ENCODE measurements around the gene LZTS3.

GRCh38 chr20:3163099-3164042 lies 10.0 kb downstream of the LZTS3 start:
- TF ChIP-seq CTCF (conservative IDR thresholded peaks at IDR 0.05; ENCODE audit: low read depth, low read length): no peak
- no peak for TF ChIP-seq EZH2 (IDR thresholded peaks at IDR 0.05; ENCODE audit: borderline replicate concordance, low read depth, low read length, poor library complexity, severe bottlenecking)

All from A673 (cell line).